GM23338 (cell line): Measurements from ENCODE around the gene KRTAP3-2. TPM values are rescaled to one million over a fixed set of nuclear protein-coding genes. Genes with fewer than 3 reads are reported as not detected.

Experiments used
- ATAC-seq: fragments of 200-7000 bp; cut with Tn5 transposase; 3 replicates; pipeline ENCODE4 v1.9.1; 2020
- DNase-seq: peaks from one replicate; pipeline ENCODE4 v3.0.0-alpha.2; 2015; ENCODE audit warnings: low spot score
- H2AFZ ChIP-seq: fragments of 200-600 bp; sonication (generic); 2 replicates; pipeline ENCODE4 v1.8.0; 2016; ENCODE audit warnings: antibody characterized with exemption, mild to moderate bottlenecking, moderate library complexity
- H3F3A ChIP-seq: fragments of 200-600 bp; sonication (generic); replicated peaks from 2 replicates; pipeline ENCODE4 v1.8.0; 2017; ENCODE audit warnings: antibody characterized with exemption, mixed run types, low read depth
- H3K27ac ChIP-seq: fragments of 200-600 bp; sonication (generic); 2 replicates; pipeline ENCODE4 v1.6.1; 2016; ENCODE audit warnings: low read depth
- H3K27me3 ChIP-seq: fragments of 200-600 bp; sonication (generic); 2 replicates; pipeline ENCODE4 v1.8.0; 2016; ENCODE audit warnings: mild to moderate bottlenecking, mixed run types, moderate library complexity; ENCODE audit not compliant: insufficient read depth
- H3K36me3 ChIP-seq: fragments of 200-600 bp; sonication (generic); 2 replicates; pipeline ENCODE4 v1.8.0; 2016; ENCODE audit warnings: mild to moderate bottlenecking; ENCODE audit not compliant: insufficient read depth
- H3K4me1 ChIP-seq: fragments of 200-600 bp; sonication (generic); 2 replicates; pipeline ENCODE4 v1.8.0; 2016; ENCODE audit warnings: mild to moderate bottlenecking, moderate library complexity; ENCODE audit not compliant: insufficient read depth
- H3K4me2 ChIP-seq: fragments of 200-600 bp; sonication (generic); 2 replicates; pipeline ENCODE4 v1.7.1; 2017; ENCODE audit warnings: mixed run types
- H3K4me3 ChIP-seq: fragments of 200-600 bp; sonication (generic); 2 replicates; pipeline ENCODE4 v1.6.1; 2016; ENCODE audit warnings: mixed run types
- H3K79me2 ChIP-seq: fragments of 200-600 bp; sonication (generic); replicated peaks from 2 replicates; pipeline ENCODE4 v1.8.0; 2017; ENCODE audit warnings: mild to moderate bottlenecking; ENCODE audit not compliant: insufficient read depth
- H3K9me2 ChIP-seq: fragments of 200-600 bp; sonication (generic); 2 replicates; pipeline ENCODE4 v1.8.0; 2017; ENCODE audit not compliant: insufficient read depth
- H4K20me1 ChIP-seq: fragments of 200-600 bp; sonication (generic); replicated peaks from 2 replicates; pipeline ENCODE4 v1.8.0; 2017; ENCODE audit warnings: mild to moderate bottlenecking; ENCODE audit not compliant: insufficient read depth
- H3K27ac Mint-ChIP-seq: 2 replicates; pipeline ENCODE4 v1.8.0; 2020; ENCODE audit warnings: inconsistent platforms, mild to moderate bottlenecking, moderate library complexity, mixed read lengths
- H3K27me3 Mint-ChIP-seq: 3 replicates; pipeline ENCODE4 v1.8.0; 2022; ENCODE audit warnings: low read depth, mild to moderate bottlenecking, moderate library complexity, mixed read lengths, inconsistent platforms; ENCODE audit not compliant: insufficient read depth, poor library complexity
- H3K36me3 Mint-ChIP-seq: 3 replicates; pipeline ENCODE4 v1.8.0; 2021; ENCODE audit warnings: low read depth, mild to moderate bottlenecking, inconsistent platforms, moderate library complexity, mixed read lengths
- H3K4me1 Mint-ChIP-seq: 3 replicates; pipeline ENCODE4 v1.8.0; 2020; ENCODE audit warnings: mild to moderate bottlenecking, inconsistent platforms, mixed read lengths
- H3K4me3 Mint-ChIP-seq: 3 replicates; pipeline ENCODE4 v1.8.0; 2021; ENCODE audit warnings: moderate library complexity, mild to moderate bottlenecking, inconsistent platforms, mixed read lengths
- H3K9me3 Mint-ChIP-seq: 3 replicates; pipeline ENCODE4 v1.8.0; 2020; ENCODE audit warnings: moderate library complexity, mild to moderate bottlenecking, inconsistent platforms, mixed read lengths
- CREB1 ChIP-seq: fragments of 250-450 bp; sonication (Bioruptor Pico); IDR thresholded peaks from 2 replicates; pipeline ENCODE4 v1.5.0; 2020; ENCODE audit warnings: low read depth, mild to moderate bottlenecking, moderate library complexity
- CTCF ChIP-seq, 2 experiments: fragments of 200-600 bp in 1 of 2; sonication (generic) in 1 of 2; conservative IDR thresholded peaks; 2 replicates each; pipeline versions ENCODE4 v1.5.1 to v1.6.1; 2016 to 2017; ENCODE audit warnings: antibody characterized with exemption in 2 of 2, low read depth in 2 of 2, mild to moderate bottlenecking in 2 of 2, moderate library complexity in 1 of 2
- ETS1 ChIP-seq: IDR thresholded peaks from 2 replicates; pipeline ENCODE4 v1.6.1; 2016; ENCODE audit warnings: antibody characterized with exemption
- EZH2 ChIP-seq: fragments of 200-600 bp; sonication (generic); IDR thresholded peaks from one replicate; pipeline ENCODE4 v1.8.0; 2017; ENCODE audit warnings: antibody characterized with exemption, mild to moderate bottlenecking, low read depth; ENCODE audit not compliant: unreplicated experiment
- EZH2phosphoT487 ChIP-seq: fragments of 200-600 bp; sonication (generic); IDR thresholded peaks from one replicate; pipeline ENCODE4 v1.8.1; 2018; ENCODE audit warnings: antibody characterized with exemption; ENCODE audit not compliant: unreplicated experiment
- JUNB ChIP-seq: IDR thresholded peaks from one replicate; pipeline ENCODE4 v1.6.1; 2016; ENCODE audit warnings: antibody characterized with exemption; ENCODE audit not compliant: unreplicated experiment
- NANOG ChIP-seq: IDR thresholded peaks from 2 replicates; pipeline ENCODE4 v1.6.1; 2016; ENCODE audit warnings: antibody characterized with exemption, borderline replicate concordance
- POLR2AphosphoS5 ChIP-seq: IDR thresholded peaks from 2 replicates; pipeline ENCODE4 v1.6.1; 2016; ENCODE audit warnings: antibody characterized with exemption, low read depth
- STAT1 ChIP-seq: IDR thresholded peaks from one replicate; pipeline ENCODE4 v1.6.1; 2016; ENCODE audit warnings: antibody characterized with exemption; ENCODE audit not compliant: unreplicated experiment
- ZNF114 ChIP-seq: fragments of 250-450 bp; sonication (Bioruptor Pico); IDR thresholded peaks from 2 replicates; pipeline ENCODE4 v1.5.0; 2020; ENCODE audit warnings: mild to moderate bottlenecking, moderate library complexity
- ZNF331 ChIP-seq: fragments of 250-450 bp; sonication (Bioruptor Pico); IDR thresholded peaks from 2 replicates; pipeline ENCODE4 v1.5.0; 2020; ENCODE audit warnings: low read depth, mild to moderate bottlenecking, moderate library complexity
- polyA plus RNA-seq: library from polyadenylated mRNA; unstranded; fragments of >200 nt; fragmentation: Nextera tagmentation; extraction: Ambion mirVana; gene quantifications from 2 replicates; pipeline ENCODE4 v1.2.1, GENCODE V29; 2016
- total RNA-seq: library from RNA; depleted of rRNA; stranded (reverse); fragments of >200 nt; shearing (Covaris generic); gene quantifications from 2 replicates; pipeline ENCODE4 v1.2.3, GENCODE V29; 2014
- TF ChIP-seq, protein P1 (sequence below): IDR thresholded peaks from one replicate; pipeline ENCODE4 v1.6.1; 2018; ENCODE audit warnings: antibody characterized with exemption; ENCODE audit not compliant: unreplicated experiment

The KRTAP3-2 gene
- total and polyA plus RNA-seq, 2 experiments from 2014 or later: not detected

DNA sequence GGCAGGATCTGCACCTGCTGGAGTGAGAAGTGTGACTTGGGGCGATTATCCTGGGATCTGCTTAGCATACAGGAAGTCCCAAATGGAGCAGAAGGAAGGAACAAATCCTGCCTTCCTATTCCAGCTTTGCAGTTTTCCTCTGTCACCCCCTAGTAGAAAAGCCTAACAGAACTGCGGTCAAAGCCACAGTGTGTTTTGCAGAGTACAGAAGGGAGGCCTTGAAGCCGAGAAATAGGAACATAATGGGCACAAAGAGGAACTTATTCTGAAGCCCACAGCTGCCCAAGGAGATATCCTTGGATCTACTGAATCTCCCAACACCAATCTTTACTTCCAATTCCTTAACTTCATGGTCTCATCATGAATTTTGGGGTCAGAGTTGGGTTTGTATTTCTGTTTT, 18.8 kb upstream of the KRTAP3-2 start (continued):
- TF ChIP-seq STAT1 (no peak), ZNF331 (CRISPR knock-in tag) (no peak), POLR2AphosphoS5 (no peak), JUNB (no peak), CREB1 (CRISPR knock-in tag) (no peak), EZH2phosphoT487 (no peak), EZH2 (no peak), ETS1 (no peak), NANOG (no peak), ZNF114 (CRISPR knock-in tag) (no peak)
- TF ChIP-seq, protein P1, sequence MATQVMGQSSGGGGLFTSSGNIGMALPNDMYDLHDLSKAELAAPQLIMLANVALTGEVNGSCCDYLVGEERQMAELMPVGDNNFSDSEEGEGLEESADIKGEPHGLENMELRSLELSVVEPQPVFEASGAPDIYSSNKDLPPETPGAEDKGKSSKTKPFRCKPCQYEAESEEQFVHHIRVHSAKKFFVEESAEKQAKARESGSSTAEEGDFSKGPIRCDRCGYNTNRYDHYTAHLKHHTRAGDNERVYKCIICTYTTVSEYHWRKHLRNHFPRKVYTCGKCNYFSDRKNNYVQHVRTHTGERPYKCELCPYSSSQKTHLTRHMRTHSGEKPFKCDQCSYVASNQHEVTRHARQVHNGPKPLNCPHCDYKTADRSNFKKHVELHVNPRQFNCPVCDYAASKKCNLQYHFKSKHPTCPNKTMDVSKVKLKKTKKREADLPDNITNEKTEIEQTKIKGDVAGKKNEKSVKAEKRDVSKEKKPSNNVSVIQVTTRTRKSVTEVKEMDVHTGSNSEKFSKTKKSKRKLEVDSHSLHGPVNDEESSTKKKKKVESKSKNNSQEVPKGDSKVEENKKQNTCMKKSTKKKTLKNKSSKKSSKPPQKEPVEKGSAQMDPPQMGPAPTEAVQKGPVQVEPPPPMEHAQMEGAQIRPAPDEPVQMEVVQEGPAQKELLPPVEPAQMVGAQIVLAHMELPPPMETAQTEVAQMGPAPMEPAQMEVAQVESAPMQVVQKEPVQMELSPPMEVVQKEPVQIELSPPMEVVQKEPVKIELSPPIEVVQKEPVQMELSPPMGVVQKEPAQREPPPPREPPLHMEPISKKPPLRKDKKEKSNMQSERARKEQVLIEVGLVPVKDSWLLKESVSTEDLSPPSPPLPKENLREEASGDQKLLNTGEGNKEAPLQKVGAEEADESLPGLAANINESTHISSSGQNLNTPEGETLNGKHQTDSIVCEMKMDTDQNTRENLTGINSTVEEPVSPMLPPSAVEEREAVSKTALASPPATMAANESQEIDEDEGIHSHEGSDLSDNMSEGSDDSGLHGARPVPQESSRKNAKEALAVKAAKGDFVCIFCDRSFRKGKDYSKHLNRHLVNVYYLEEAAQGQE: no peak

DNA sequence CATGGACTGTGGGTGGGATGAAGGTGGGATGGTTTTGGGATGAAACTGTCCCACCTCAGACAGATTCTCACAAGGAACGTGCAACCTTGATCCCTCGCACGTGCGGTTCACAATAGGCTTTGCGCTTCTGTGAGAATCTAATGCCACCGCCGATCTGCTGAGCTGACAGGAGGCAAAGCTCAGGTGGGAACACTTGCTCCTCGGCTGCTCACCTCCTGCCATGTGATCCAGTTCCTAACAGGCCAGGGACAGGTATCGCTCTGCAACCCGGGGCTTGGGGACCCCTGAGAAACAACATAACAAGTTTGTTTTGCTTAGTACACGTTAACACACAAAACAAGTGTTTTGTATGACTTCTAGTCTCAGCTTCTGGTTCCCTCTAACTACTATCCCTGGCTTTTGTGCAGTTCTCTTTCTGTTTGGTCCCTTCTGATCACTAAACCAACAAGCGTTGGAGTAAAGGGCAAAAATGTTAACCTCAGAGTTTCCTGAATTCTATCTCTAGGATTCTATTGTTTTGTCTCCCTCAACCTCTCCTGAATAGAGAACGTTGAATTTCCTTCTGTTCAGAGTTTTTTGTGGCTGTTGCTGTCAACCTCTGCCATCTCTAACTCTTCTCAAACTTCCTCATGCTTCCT, 17.0 kb upstream of the KRTAP3-2 start:
- Histone ChIP-seq H3F3A (no peaks in the 10 kb centered on the region), H3K79me2 (no peaks in the 10 kb centered on the region), H3K4me3 (no peak overlapping the region), H2AFZ (peak overlapping the region; percentile 59; the same call in 1 of the 2 replicates), H3K4me2 (no peak overlapping the region), H3K36me3 (no peaks in the 10 kb centered on the region), H3K9me2 (no peaks in the 10 kb centered on the region), H3K27ac (no peak overlapping the region), H3K27me3 (no peaks in the 10 kb centered on the region), H3K4me1 (no peaks in the 10 kb centered on the region), H4K20me1 (no peaks in the 10 kb centered on the region)
- Mint-ChIP-seq H3K27me3 (no peaks in the 10 kb centered on the region), H3K27ac (no peak overlapping the region), H3K4me3 (no peak overlapping the region), H3K36me3 (no peaks in the 10 kb centered on the region), H3K4me1 (no peaks in the 10 kb centered on the region), H3K9me3 (no peaks in the 10 kb centered on the region)
- DNase-seq (no peak), ATAC-seq (no peak)
- TF ChIP-seq CTCF (conservative IDR thresholded peaks at IDR 0.05; ENCODE audit: low read depth in 2 of 2) (no peak), EZH2phosphoT487 (no peak), CREB1 (CRISPR knock-in tag) (no peak)
